Urothelium cell line (cell line): Measurements from ENCODE around the gene DEFB108B.
"Not testable (repeated sequence)": the region's sequence is repeated elsewhere in the genome, so short reads cannot be mapped to it uniquely, and the experiment has no call there.

Source experiments
- DNase-seq: peaks from one replicate; pipeline ENCODE4 v3.0.0; 2011; ENCODE audit warnings: low spot score, mixed read lengths
- FAIRE-seq: peaks from 2 replicates; lab custom pipeline; 2011; peaks lifted over from hg19 to GRCh38; lab: Jason Lieb, UNC

The DEFB108B gene, protein sequence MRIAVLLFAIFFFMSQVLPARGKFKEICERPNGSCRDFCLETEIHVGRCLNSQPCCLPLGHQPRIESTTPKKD

DNA sequence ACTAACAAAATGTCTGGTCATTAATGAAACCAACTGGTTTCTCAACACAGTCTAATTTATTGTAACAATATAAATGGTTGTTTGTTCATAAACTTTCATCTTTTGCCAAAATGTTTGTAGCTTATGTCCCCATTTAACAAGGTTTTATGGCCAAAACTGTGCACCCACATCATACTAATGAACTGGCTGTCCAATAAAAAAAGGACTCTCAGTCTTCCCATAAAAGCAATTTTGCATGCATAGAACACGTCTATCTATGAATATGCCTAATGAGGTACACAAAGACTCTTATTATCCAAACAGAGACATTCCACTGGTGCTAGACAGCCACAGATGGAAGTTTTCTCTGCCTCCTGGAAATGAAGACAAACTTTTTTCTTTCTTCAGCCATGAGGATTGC, at the start of gene DEFB108B:
Gene DEFB108B (plus strand): TSS at position 390 of the 400 bp plus-strand sequence. CDS start 0 bp downstream, at position 390.
- not testable (repeated sequence) for FAIRE-seq, DNase-seq

DNA sequence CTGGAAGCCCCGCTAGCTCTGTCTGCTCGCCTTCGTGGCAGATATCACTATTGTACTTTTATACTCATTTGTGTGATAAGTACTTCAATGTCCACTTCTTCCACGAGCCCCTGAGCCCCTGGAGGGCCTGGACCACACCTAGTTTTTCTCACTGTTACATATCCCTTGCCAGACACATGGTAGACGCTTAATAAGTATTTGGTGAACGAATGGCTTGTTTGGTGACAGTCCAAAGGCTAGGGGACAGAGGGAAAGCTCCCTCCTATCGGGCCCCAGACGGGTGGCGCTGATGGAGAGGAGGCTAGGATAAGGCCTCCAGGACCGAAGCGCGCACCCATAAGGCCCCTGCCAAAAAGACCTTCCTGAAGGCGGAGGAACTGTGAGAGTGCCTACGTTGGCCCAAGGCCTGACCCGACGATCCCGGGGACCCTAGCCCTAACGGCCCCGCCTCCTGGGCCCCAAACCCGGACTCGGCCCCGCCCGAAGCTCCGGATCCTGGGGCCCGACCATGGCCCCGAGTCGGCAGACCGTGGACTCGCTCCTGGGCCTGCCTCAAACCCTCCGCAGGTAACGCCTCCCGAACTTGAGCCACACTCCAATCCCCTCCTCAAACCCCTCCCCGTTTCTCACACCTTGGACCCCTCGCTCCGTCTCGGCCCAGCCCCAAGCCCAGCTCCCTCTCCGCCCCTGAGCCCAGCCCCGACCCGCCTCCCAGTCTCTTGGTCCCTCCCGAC, 46.7 kb upstream of the DEFB108B start:
- not testable (repeated sequence) for FAIRE-seq
- peak; percentile 75 for DNase-seq

GRCh38 chr11:71786848-71787097, 46.2 kb upstream of the DEFB108B start:
- not testable (repeated sequence) for FAIRE-seq
- DNase-seq: peak; percentile 89

DNA sequence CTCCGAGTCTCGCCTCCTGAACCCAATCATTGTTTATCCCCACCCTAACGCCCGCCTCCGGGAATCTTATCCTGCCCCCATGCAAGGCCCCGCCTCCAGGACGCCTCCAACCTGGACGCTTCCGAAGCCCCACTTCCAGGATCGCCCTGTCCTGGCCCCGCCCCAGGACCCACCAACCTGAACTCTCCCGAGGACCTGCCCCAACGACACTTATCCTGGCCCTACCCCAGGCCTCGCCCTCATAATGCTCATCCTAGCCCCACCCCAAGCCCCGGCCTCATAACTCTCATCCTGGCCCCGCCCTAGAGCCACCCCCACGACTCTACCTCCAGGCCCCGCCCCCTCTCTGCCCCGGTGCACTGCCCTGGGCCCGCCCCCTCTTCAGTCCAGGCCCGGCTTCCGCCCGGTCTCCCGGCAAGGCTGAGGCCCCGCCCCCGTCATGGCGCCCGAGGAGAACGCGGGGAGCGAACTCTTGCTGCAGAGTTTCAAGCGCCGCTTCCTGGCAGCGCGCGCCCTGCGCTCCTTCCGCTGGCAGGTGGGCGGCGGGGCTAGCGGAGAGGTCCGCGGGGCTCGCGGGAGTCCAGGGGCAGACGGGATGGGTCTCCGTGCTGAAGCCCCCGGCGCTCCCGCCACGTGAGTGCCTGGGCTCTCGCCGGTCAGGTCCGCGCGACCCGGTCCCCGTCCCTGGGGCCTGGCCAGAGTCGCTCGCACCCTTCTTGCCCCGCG, 45.7 kb upstream of the DEFB108B start:
- FAIRE-seq (no peak), DNase-seq (peak; percentile 75)

DNA sequence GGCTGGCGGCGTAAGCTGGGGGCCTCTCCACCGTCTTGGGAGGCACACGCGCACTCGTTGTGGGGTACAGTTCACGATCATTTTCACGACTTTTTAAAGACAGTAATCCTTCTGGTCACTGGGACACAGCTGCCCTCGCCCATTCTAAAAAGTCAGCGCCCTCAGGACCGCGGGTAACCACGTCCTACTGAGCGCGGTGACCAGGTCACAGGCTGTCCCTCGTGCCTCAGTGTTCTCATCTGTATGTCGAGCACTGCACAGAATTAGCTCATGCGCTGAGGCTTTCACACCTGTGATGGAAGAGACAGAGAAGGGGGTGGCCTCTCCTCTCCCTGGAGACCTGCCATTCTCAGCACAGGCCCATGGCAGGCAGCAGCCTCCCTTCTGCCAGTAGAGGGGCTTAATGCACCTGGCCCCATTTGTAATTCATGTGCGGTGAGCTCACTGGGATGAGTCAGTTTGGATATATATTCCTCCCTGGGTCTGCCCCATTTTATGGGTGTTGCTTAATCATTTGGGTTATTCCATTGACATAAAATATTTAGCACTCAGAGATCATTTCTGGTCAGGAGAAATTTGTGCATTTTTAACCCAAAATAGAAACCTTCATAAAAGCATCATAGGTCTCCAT, 45.1 kb upstream of the DEFB108B start:
- not testable (repeated sequence) for DNase-seq

DNA sequence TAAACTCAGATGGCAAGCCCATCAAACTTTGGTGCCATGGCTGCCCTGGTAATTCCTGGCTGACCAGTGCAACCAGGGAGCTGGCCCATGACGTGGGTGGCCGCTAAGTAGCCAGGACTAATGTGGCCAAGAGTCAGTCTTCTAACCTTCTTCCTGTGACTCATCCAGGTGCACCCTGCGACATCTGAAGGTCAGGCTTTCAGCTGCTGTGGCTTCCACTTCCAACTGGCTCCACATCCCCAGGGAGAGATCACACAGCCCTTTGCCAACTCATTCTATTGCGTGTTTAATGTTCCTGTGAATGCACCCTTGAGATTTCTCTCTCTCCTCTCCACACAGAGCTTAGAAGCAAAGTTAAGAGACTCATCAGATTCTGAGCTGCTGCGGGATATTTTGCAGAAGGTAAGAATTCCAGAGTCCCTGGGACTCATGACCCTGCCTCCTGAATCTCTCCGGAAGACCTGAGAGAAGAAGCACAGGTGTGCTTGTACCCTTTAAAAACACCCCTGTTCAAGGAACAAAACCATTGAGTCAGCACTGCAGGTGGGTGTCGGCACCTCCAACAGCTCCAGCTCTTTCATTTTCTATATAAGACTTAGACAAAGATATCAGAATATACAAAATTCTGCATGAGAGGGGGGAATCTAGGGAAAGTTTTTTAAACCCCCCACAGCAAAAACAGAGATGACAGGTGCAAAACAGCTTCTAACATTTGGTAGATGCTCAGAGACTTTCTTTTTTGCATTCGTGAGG, 43.4 kb upstream of the DEFB108B start:
- not testable (repeated sequence) for FAIRE-seq, DNase-seq

More for the DNA sequence above, 45.1 kb upstream of the DEFB108B start:
- not testable (repeated sequence) for FAIRE-seq

GRCh38 chr11:71791111-71791510, 41.9 kb upstream of the DEFB108B start:
- DNase-seq, FAIRE-seq: not testable (repeated sequence)

GRCh38 chr11:71792621-71793235, 40.3 kb upstream of the DEFB108B start:
- FAIRE-seq, DNase-seq: not testable (repeated sequence)

GRCh38 chr11:71794386-71795040, 38.5 kb upstream of the DEFB108B start:
- peak; percentile 40 for FAIRE-seq

GRCh38 chr11:71795236-71795635, 37.8 kb upstream of the DEFB108B start:
- DNase-seq, FAIRE-seq: not testable (repeated sequence)

More at GRCh38 chr11:71794386-71795040, 38.5 kb upstream of the DEFB108B start:
- DNase-seq: peak; percentile 30

- DNase-seq, FAIRE-seq: not testable (repeated sequence)
Measured at GRCh38 chr11:71796016-71796415, 37.0 kb upstream of the DEFB108B start.

DNA sequence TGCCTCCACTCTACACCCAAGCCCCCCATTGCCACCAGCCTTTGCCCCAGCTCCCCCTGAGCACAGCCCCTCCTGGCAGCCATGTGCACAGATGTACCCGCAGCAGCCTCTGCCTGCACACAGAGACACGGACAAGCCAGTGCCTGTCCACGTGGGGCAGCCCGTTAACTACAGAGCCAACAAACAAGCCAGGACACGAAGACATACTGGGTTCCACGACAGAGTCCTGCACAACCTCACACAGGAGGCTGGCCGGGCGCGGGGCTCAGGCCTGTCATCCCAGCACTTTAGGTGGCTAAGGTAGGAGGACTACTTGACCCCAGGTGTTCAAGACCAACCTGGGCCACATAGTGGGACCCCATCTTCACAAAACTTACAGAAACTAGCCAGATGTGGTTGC, 36.2 kb upstream of the DEFB108B start:
- not testable (repeated sequence) for DNase-seq, FAIRE-seq

DNA sequence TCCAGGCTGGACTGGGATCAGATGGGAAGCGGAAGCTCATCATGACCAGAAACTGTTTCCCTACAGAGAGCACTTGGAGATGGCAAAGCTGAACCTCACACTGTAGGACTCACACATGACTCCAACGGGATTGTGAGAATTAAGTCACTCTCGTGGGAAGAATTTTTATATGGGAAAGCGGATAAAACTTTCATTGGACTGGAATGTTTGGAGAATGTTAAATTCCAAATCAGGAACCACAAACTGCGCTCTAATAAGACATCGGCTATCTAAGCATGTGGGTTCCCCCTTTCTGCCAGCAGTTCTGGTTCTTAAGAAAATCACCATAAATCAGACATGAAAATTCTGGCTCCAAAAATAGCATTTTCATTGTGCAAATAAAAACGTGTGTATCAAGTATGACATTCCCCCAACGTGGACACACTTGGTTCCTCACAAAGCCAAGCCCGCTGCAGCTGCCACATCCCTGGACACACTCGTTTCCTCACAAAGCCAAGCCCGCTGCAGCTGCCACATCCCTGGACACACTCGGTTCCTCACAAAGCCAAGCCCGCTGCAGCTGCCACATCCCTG, 33.4 kb upstream of the DEFB108B start:
- not testable (repeated sequence) for FAIRE-seq, DNase-seq

DNA sequence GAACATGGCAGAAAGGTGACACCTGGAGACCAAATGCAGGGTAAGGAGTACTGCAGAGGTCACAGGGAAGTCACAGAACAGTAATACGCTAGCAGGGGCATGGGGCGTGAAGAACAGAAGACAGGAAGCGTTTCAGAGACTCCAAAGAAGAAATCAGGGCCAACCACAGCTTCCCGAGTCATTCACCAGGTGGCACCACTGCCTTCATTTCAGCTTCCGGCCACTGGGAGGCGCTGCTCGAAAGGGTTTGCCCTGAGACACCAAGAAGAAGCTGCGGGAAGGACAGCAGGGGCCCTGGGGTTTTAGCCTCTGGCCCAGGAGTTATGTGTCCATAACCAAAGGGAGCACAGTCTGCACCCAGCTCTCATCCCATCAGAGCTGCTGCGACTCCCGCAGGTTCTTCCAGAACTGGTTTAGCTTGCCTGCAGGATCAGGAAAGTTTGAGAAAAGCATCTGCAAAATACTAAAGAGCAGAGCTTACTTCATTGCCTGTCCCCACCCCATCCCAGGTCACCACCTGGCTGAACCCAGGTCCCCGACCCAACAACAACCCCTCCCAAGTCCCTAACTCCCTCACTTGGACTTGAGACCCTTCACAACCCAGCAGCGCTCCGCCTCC, 32.6 kb upstream of the DEFB108B start:
- FAIRE-seq: not testable (repeated sequence)
- peak; percentile 62 for DNase-seq

GRCh38 chr11:71801026-71801425, 32.0 kb upstream of the DEFB108B start:
- FAIRE-seq, DNase-seq: not testable (repeated sequence)

- not testable (repeated sequence) for FAIRE-seq, DNase-seq
Measured at GRCh38 chr11:71802874-71803273, 30.1 kb upstream of the DEFB108B start.

GRCh38 chr11:71804158-71804947, 28.6 kb upstream of the DEFB108B start:
- DNase-seq, FAIRE-seq: not testable (repeated sequence)

DNA sequence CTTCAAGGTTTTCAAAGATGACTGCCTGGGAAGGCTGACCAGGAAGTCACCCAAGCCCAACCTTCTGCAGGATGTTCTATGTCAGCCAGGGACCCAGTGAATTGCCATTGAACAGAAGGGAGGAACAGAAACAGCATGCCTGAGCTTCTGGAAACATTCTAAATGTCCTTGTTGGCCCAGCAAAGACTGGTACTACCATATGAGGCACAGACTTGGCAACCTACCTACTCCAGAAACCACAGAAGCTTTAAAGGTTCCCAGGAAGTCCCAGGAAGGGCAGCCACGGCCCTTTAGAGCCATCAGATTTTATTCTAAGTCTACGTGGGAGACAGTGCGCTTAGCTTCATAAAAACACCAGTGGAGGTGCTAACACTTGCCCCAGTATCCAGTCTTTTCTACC, 20.5 kb upstream of the DEFB108B start:
- not testable (repeated sequence) for DNase-seq, FAIRE-seq
